MV-4-11 (cell line): ENCODE measurements around the gene SLC35E4.
"Not testable (repeated sequence)": the region's sequence is repeated elsewhere in the genome, so short reads cannot be mapped to it uniquely, and the experiment has no call there.

ENCODE experiments used
- DNase-seq: peaks from one replicate; lab custom pipeline; 2025; lab: John Stamatoyannopoulos, UW

SLC35E4 gene, protein sequence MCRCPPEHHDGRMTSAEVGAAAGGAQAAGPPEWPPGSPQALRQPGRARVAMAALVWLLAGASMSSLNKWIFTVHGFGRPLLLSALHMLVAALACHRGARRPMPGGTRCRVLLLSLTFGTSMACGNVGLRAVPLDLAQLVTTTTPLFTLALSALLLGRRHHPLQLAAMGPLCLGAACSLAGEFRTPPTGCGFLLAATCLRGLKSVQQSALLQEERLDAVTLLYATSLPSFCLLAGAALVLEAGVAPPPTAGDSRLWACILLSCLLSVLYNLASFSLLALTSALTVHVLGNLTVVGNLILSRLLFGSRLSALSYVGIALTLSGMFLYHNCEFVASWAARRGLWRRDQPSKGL

GRCh38 chr22:30635273-30636225 lies at the start of gene SLC35E4:
SLC35E4 (plus strand) TSS chr22:30635781; CDS start chr22:30636451, 670 bp downstream.
- peak; percentile 70 for DNase-seq

- no peak for DNase-seq
These were observed 49.2 kb upstream of the SLC35E4 start for GRCh38 chr22:30586414-30586813.

DNA sequence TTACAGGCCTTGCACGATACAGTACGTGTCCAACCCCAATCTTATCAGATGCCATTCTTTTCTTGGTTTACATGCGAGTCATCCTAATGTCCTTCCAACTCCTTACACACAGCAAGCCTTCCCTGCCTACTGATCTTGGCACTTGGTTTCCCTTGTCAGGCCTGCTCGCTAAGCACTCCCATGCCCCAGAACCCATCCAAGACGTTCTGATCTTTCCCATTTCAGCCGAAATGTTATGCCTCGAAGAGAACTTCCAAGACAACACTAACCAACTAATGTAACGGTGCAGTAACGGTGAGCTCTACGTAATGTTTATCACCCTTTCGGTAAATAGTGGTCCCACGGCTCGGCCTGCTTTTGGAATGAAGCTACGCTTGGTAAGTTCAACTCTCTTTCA lies 44.4 kb upstream of the SLC35E4 start:
- no peak for DNase-seq

DNA sequence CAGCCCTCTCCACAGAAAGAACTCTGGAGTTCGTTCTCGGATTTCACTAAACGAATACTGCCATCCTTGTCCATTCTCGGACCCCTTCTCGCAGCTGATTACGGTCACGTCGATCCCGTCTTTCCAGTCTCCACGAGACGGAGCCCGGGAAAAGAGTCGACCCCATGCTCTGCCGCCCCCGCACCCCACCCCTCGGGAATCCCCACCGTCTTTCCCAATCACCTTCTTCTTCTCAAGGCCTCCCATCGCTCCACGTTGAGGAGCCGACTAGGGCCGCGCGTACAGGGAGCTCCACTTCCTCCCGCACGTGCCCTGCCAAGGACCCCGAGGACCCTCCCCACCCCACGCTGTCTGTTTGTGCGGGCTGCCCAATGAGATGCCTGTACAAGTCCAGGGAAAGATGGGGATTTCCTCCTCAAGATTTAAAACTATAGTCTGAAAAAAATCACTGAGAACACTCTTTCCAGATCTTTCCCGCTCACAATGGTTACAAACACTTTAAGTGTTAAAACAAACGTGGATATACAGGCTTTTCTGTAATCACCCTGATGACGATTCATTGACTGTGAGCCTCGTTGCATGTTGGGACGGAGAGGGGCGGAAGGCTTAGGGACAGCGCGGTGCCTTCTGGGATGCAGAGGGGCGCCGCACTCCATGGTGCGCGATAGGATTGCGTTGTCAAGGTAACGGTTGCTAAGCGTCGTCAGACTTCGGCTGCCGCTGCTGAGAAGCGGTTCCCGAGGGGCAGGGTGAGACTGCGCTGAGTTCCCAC lies 43.8 kb upstream of the SLC35E4 start, which contains the start of gene PES1:
Gene PES1, minus strand, starts transcription at position 323 of the 772 bp plus-strand sequence. Its CDS starts 77 bp downstream, at position 246.
- DNase-seq: peak; percentile 99

GRCh38 chr22:30592360-30592713 lies 43.2 kb upstream of the SLC35E4 start:
- DNase-seq: not testable (repeated sequence)

DNA sequence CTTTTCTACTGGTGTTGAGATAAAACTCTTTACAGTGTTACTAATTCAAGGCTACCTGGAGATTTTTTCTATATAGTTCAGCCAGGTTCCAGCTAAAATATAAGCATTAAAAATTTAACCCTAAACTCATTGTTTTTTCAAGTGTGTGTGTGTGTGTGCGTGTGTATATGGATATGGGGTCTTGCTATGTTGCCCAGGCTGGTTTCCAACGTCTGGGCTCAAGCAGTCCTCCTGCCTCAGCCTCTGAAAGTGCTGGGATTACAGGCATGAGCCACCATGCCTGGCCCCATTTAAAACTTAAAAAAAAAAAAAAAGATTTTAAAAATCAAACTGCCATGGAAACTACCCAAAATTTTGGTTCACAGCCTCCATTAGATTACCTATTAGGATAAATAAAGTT lies 39.4 kb upstream of the SLC35E4 start:
- DNase-seq: no peak

DNA sequence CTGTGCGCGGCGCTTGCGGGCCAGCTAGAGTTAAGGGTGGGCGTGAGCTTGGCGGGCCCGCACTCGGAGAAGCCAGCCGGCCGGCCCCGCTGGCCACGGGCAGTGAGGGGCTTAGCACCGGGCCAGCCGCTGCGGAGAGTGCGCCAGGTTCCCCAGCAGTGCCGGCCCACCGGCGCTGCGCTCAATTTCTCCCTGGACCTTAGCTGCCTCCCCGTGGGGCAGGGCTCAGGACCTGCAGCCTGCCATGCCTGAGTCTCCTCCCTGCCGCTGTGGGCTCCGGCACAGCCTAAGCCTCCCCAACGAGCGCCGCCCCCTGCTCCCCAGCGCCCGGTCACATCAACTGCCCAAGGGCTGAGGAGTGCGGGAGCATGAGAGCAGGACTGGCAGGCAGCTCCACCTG lies 38.7 kb upstream of the SLC35E4 start:
- no peak for DNase-seq

DNA sequence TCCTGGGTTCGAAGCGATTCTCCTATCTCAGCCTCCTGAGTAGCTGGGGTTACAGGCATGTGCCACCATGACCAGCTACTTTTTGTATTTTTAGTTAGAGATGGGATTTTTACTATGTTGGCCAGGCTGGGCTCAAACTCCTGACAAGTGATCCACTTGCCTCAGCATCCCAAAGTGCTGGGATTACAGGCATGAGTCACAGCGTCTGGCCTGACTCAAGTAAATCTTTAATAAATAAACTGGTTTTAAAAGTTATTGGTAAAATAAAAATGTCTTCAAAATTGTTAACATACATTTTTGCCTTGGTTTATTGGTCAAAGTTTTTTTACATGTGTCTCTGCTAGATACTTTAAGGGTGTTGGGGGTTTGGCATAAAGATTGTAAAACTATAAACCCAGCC lies 36.6 kb upstream of the SLC35E4 start:
- no peak for DNase-seq

GRCh38 chr22:30600921-30601320 lies 34.7 kb upstream of the SLC35E4 start:
- no peak for DNase-seq

- no peak for DNase-seq
These were observed 34.1 kb upstream of the SLC35E4 start for GRCh38 chr22:30601464-30601863.

GRCh38 chr22:30602049-30602448 lies 33.5 kb upstream of the SLC35E4 start:
- DNase-seq: peak; percentile 48

GRCh38 chr22:30603801-30604200 lies 31.8 kb upstream of the SLC35E4 start:
- no peak for DNase-seq

DNA sequence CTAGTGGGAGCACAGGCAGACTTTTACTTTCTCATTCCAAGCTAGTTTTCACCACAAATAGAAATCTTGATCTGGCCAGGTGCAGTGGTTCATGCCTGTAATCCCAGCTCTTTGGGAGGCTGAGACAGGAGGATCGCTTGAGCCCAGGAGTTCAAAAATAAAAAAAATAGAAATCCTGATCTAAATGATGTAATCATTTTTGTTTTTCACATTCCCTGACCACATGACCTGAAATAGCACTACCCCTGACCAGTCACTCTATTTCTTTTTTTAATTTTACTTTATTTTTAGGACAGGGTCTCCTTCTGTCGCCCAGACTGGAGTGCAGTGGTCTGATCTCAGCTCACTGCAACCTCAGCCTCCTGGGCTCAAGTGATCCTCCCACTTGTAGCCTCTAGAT lies 30.9 kb upstream of the SLC35E4 start:
- no peak for DNase-seq

DNA sequence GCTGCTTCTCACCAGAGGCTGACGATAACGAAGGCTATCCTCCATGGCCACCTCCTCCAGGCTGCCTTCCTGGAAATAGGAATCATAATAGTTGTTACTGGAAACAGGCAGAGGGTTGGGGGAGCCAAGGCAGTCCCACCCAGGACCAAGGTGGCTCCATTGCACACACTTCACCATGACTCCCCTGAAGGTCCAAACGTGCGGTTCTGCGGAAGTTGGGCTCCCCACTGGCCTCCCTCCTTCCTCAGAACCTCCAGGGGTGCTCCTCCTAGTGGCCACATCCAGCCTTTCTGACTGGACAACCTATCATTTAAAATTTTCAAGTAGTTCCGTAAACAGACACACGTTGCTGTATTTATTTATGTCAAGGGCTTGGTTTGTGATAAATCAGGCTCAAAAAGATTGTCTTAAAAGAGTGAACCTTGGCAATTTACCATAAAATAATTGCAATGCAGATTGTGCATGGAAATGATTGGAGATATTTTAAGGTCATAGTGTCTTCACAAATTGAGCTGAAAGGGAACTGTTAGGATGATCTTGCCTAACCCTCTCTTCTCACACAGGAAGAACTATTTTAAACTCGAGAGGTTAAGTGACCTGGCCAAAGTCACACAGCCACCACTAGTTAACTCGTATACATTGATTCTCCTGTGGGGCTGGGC lies 30.0 kb upstream of the SLC35E4 start:
- peak; percentile 64 for DNase-seq

- DNase-seq: peak; percentile 59
These were observed 28.9 kb upstream of the SLC35E4 start, which contains the start of gene TCN2 for GRCh38 chr22:30606455-30607299. TCN2 (plus strand) TSS chr22:30607174; CDS start chr22:30607332, 158 bp downstream.

GRCh38 chr22:30607300-30607930 lies 28.2 kb upstream of the SLC35E4 start:
- no peak for DNase-seq

GRCh38 chr22:30607939-30608338 lies 27.6 kb upstream of the SLC35E4 start:
- DNase-seq: no peak

DNA sequence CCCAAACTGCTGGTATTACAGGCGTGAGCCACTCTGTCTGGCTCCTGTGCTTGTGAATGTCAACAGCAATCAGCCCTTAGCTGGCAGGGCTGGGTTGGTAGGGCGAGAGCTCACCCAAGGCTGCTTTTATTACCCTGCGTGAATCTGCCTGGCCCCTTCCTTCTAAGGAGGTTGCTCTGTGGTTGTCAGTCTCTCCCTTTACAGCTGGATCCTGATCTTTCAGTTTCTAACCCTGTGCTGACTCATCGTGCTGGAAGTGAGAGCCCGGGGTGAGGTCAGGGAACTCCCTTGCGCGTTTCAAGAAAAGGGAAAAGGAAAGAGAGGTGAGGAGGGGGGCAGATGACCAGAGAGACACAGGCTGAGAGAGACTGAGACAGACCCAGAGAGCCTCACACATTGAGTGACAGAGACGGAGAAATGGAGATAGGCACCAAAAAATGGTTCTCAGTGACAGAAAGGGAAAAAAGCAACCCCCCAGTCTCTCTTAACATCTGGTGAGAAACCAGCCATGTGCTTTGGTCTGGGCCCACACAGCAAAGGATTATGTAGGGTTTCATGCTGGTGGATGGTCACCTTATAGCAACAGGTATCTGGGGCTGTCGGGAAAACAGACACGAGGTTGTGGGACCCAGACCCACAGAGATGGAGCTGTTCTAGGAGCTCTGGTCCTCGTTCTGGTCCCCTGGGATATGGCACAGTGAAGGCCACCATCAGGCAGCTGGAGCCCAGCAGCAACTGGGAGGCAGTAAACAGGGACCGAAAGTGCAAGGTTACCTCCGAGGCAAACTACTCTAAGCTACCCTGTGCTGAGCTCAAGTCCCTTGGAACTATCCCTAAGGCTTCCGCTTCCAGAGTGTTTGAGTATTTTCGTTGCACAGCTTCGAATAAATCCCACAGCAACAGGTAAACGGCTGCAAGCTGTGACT lies 26.1 kb upstream of the SLC35E4 start:
- peak; percentile 92 for DNase-seq

DNA sequence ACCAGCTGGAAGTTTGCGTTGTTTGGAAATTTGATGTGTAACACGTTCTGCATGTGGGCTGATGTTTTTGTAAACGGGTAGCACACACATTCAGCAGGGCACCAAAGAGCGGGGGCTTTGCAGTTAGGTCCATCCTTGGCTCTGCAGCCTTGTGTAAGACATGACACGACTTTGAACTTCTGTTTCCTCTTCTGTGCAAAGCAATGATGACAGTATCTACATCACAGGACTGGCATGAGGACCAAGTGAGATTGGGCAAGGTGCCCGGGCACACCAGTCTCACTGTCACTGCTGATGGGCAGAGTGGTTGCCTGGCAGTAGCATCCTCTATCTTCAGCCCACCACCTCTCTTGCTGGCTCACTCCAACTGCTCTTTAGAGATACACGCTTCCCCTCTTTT lies 25.3 kb upstream of the SLC35E4 start:
- DNase-seq: peak; percentile 60
